Hematopoietic multipotent progenitor cell treated with erythropoietin and hydrocortisone succinate and interleukin-3 and kit ligand, for 17 days (in vitro differentiated cells): ENCODE measurements around the gene CCDC142.
"Not testable (repeated sequence)": the region's sequence is repeated elsewhere in the genome, so short reads cannot be mapped to it uniquely, and the experiment has no call there.

Experiments
- DNase-seq: peaks from one replicate; pipeline ENCODE4 v3.0.0-alpha.2; 2015; ENCODE audit warnings: low spot score

Gene CCDC142

DNA sequence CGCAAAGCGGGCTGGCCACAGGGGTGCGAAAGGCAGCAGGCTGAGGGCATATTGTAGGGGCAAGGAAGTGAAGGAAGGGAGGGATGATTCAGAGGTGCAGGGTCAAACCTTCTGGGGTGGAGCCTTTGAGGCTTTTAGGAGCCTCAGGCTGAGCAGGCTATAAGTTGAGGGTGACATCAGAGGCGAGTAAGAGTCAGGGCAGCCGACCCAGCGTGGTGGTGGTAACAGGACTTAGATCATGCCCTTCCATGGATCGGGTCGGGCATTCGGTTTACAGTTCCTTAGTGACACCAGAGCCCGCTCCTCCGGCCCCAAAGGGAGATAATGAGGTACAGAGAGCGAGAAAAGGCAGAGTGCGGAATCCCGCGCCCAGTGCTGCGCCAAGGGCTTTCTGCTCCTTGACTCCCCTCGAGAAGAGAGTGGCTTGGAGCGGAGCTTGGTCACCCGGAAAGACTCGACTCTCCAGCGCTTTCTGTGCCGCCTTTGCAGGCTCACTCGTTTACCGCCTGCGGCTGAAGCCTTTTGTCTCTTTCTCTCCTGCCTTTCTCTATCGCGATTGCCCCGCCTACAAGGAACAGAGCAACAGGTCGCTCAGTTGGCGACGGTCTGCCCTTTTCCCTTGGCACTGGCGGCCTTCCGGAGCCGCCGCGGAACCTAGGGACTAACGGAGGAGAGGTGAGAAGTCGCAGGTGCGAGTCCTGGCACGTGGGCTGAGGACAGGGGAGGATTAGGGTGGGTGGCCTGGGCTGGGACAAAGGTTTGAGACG lies 15.9 kb upstream of the CCDC142 start:
- DNase-seq = no peak

DNA sequence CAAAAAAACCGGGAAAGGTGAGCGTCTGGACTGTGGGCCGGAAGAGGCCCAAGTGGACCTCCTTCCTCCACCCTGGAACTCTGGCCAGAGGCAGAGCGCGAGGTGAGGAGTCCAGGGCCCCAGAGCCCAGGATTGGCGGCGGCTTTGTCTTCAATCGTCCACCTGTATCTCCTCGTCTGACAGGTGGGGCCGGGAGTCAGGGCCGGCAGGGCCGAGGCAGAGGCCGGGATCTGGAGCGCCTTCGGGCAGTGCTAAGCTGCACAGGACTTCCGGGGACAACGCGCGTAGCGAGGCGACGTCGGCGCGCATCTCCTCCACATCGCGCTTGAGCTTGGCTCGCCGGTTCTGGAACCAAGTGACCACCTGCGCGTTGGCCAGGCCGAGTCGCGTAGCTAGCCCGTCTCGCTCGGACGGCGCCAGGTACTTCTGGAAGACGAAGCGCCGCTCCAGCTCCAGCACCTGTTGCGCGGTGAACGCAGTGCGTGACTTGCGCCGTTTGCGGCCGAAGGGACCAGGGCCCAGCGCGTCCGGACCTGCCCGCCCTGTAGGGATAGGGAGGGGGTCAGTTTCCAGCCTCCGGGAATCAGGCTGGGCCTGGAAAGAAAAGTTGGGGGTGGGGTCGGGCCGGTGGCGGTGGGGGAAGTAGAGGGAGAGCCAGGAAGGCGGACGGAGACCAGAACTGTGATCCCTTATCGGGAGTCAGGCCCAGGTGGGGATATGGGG lies 15.1 kb upstream of the CCDC142 start:
- no peak for DNase-seq

DNA sequence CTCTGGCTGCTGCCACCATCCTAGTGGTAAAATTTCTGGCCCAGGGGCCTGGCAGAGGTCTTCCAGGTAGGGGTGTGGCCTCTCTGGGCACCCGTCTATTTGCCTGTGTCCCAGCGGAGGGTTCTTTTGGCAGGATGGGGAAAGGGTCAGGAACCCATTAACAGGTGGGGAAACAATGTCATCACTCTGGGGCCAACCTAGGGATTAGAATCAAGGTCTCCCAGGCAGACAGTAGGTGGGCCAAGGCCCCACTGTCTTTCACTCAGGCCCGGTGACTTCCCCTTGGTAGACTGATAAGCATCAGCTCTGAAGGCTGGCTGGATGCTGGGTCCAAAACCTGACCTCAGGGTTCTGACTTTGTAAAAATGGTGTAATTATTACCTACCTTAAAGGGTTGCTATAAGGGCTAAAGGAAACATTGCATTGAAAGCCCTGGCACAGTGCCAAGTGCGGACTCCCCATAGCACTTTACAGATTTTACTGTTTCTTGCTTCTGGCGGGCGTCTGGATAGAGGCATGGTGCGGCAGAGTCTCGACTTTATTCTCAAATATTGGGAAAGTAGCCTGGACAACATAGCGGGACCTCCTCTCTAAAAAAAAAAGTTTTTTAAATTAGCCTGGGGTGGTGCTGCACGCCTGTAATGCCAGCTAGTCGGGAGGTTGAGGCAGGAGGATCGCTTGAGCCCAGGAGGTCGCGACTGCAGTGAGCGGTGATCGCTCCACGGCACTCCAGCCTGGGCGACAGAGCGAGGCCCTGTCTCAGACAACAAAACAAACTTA lies 14.4 kb upstream of the CCDC142 start:
- no peak for DNase-seq

DNA sequence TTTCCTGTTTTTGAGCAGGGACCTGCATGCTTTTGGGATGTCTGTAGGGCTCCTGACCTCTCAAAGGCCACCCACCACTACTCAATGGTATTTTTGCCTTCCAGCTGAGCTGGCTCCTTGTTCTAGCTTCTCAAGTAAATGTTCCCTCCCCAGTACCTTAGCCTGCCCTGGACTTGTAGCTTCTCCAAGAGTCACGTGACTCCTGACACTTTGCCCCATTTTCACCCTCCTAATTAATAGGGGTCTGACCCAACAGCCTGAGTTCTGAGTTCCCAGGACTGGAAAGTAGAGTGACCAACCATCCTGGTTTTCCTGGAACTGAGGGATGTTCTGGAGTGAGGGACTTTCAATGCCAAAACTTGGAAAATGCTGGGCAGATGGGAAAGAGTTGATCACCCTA lies 12.6 kb upstream of the CCDC142 start:
- DNase-seq = no peak

DNA sequence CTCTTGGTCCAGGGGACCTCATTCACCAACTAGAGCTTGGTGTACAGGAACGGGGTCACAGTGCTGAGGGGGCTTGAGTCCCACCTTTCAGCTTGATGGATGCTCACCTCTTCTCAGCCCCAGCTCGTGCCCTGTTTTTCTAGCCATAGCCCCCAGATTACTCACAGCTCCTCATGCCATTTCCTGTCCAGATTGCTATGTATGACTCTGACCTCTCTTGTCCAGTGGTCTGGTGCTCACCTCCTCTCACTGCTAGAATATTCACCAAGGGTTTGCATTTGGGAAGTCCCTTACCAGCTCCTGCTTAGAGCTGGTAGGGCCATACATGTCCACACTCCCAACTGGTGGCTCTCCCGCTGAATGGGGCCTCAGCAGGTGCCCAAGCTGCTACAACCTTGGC lies 10.7 kb upstream of the CCDC142 start:
- DNase-seq = no peak

DNA sequence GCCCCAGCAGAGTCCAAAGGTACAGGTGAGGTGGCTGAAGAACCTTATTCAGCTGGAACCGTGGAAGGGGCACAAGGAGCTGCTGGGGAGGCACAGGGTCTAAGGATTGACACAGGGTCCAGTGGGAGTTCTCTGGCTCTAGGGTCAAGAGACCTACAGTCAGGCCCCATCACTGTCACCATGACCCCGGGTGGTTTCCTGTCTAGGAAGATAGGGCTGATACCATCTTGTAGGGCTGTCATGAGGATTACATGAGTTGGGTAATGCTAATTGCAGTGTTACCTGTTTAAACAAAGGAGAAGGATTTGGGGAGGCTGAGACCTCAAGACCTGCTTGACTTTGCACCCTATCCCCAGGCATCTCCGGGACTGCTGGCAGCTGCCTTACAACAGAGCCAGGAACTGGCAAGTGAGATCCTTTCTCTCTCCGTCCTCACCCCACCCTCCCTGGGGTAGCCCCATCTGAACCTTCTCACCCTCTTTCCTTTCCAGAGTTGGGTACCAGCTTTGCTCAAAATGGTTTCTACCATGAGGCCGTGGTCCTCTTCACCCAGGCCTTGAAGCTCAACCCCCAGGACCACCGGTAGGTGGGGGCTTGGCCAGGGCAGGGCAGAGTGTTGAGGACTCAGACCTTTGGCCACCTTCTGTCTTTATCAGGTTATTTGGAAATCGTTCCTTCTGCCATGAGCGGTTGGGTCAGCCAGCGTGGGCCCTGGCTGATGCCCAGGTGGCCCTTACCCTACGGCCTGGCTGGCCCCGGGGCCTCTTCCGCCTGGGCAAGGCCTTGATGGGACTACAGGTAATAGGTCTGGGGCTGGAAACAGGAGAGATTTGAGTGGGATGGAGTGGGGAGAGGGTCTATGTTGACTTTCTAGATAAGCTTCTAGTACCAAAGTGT lies 9.1 kb upstream of the CCDC142 start:
- no peak for DNase-seq

DNA sequence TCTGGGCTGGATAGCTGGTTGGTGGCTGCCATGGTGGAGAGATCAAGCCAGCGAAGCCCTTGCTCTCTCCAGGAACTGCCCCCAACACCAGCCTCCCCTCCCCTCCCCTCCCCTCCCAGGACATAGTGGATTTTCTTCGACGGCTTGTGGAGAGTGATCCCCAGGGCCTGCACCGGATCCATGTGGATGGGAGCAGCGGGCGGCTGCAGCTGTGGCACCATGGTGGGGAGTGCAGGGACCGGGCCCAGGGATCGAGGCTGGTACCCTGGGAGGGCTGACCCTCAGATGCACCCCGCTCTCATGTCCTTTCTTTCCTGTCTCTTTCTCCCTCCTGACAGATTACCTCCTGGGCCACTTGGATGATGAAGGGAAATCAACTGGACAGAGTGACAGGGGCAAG lies 7.1 kb upstream of the CCDC142 start:
- no peak for DNase-seq

DNA sequence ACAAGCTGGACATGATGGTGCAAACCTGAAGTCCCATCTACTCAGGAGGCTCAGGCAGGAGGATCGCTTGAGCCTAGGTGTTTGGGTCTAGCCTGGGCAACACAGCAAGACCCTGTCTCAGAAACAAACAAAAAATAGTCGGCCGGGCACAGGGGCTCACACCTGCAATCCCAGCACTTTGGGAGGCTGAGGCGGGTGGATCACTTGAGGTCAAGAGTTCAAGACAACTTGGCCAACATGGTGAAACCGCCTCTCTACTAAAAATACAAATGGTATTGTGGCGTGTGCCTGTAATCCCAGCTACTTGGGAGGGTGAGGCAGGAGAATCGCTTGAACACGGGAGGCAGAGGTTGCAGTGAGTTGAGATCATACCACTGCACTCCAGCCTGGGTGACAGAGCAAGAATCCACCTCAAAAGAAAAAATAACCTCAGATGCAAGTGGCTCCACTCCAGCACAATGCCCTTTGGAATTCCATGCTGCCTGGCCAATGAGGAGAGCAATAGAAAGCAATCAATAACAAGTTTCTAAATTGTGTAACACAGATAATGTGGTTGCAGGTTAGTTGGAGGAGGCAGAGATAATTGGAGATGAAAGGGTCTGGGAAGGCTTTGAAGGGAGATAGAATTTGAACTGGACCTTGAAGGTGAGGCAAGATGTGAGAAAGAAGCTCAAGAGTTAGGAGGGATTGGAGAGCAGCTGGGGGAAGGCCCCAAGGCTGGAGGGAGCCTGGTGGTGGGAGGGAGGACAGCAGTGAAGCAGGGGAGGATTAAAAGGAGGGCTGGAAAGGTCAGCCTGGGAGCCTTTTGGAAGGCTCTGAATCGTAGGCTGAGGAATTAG lies 6.1 kb upstream of the CCDC142 start:
- no peak for DNase-seq

DNA sequence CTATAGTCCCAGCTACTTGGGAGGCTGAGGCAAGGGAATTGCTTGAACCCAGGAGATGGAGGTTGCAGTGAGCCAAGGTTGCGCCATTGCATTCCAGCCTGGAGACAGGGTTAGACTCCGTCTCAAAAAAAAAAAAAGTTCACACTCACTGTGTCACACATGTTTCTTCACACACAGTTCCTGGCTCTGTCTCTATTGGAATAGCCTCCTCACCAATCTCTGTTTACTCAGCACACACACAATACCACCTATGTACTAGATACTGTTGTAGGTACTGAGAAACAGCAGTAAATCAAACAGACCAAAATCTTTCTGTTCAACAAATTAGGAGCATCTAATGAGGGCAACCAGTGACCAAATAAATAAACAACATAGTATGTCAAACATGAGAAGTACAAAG lies 3.3 kb upstream of the CCDC142 start:
- DNase-seq = no peak

DNA sequence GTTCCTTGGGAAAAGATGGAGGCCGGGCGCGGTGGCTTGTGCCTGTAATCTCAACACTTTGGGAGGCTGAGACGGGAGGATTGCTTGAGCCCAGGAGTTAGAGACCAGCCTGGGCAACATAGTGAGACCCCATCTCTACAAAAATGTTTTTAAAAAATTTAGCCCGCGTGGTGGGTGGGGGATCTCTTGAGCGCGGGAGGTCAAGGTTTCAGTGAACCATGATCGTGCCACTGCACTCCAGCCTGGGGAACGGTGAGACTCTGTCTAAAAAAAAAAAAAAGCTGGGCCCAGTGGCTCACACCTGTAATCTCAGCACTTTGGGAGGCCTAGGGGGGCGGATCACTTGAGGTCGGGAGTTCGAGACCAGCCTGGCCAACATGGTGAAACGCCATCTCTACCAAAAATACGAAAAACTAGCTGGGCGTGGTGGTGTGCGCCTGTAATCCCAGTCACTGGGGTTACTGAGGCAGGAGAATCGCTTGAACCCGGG lies 922 bp upstream of the CCDC142 start:
- not testable (repeated sequence) for DNase-seq

DNA sequence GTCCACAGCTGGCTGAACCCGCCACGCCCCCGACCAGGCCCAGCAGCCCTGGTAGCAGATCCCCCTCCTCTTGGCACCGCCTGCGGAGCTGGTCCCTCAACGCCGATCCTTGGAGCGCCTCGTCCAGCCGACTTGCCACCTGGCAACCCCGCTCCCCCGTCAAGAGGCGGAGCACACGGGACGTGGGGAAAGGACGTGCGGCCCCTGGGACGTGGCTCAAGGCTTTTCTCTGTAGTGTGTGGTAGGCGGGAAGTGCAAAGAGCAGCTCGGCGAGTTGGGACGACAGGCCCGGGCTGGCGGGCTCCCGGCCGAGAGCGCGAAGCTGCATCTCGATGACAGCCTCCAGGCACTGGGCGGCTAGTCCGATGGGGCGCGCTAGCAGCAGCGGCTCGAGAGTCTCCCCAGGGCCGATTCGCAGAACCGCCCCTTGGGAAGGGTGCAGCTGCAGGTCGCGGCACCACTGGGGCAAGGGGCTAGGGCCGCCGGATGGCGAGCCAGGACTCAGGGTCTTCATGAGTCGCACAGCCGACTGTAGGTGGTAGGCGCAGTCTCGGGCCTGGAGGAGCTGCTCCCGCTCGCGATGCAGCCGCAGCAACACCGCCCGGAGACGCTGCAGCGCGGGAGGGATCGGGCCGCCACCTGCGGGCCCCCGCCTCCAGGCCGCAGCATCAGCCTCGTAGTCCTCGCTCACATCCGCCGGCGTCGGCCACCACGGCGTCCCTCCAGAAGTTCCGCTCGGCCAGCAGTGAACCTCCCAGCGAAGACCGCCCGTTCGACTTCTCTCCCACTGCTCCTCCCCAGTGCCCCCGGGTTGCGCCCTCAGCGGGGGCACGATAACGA lies 617 bp downstream of the CCDC142 start:
- DNase-seq = no peak

DNA sequence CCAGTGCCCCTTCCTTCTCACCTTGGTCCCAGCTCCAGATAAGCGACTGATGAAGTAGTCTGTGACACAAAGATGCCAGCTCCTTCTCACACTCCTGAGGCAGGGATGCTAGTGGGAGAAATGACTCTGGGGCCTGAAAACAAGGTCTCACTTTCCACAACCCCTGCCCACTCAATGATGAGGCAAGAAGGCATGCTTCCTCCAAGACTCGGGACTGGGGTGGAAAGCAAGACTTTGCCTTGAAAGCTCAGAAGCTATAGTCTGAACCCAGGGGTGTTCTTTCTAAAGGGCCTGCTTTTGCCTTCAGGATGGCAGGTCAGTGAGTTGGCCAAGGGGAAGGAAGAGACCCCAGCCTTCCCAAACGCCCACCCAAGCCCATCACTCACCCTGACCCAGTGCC lies 1.4 kb downstream of the CCDC142 start:
- no peak for DNase-seq

DNA sequence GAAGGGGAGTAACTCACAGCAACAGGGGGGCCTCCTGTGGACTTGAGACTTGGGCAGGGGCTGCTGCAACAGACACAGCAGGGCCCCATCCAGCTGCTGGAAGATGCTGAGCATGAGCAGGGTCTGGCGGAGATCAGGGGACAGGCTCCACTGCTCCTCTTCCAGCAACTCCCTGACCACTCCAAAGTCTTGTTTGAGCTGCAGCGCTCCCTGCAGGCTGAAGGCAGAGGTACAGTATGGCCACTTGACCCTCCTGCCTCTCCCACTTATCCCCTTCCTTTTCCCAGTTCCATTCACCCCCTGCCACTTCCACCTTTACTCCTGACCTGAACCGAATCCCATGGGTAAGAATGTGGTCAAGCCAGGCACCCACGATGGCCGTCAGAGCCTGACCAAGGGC lies 7.9 kb downstream of the CCDC142 start:
- no peak for DNase-seq

DNA sequence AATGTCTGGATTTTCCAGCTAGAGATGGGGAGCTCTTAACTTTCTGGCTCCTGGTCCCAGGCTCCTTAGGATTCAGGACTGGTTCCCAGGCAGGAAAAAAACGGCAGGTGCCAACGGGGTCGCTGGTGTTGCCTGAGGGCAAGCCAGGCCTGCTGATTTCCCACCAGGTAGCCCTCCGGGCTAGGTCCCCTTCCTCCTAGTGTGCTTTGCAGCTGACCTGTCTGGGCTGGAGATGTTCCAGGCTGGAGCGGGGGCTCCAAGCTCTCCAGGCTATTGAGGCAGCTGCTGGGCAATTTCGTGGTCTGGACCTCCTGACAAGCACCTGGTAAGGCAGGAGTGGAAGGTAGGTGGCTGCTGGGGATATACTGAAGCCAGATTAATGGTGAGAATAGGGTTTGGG lies 8.3 kb downstream of the CCDC142 start:
- no peak for DNase-seq

DNA sequence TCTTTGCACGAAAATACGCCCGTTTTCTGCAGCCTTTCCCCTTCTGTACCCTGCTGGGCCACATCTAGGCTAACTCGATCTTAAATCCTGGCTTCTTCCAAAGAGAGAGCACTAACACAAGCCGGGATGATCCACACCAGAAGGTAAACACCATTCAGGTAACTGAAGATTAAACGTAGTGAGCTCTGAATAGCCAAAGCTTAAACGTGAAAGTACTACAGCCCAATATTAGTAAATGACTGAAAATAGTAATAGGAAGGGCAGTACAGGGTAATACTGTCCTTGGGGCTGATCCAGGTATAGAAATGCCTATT lies 9.9 kb downstream of the CCDC142 start:
- DNase-seq = no peak

DNA sequence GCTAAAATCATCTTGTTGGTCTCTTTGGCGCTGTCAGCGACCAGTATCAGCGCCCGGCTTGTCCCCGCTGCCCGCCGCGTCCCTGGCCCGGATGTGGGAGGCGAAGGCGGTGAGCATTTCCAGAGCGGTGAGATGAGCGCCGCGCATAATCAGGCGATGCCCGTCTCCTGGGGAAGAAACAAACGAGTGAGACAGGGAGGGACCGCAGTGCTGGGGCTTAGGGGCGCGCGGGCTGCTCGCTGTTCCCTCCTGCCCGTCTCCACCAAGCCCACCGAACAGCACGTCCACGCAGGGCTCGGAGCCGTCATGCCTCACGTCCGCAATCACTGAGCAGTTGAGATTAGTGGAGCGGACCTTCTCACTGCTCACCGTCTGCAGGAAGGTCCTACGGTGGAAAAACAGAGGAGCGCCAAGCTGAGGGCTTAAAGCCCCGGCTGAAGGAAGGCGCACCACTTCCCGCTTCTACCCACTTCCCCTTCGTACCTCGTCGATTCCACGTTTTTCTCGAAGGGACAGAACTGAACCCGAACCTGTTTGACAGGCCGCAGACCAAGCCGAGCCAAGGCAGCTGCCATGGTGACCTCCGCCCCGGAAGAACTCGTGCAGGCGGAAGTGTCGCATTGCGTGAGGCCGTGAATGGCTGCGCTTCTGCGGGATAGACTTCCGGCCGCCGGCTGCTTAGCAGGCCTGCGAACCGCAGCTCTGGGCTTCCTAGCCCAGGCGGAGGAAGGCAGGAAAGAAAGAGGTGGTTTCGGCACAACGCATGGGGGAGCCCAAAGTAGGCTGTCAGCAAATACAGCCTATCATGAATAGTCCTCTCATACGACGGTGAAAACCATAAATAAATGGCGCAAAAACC lies 10.5 kb downstream of the CCDC142 start, which contains the start of gene MRPL53:
Gene MRPL53 (minus strand): TSS at position 595 of the 859 bp plus-strand sequence. CDS start 20 bp downstream, at position 575.
- peak; percentile 96 for DNase-seq

DNA sequence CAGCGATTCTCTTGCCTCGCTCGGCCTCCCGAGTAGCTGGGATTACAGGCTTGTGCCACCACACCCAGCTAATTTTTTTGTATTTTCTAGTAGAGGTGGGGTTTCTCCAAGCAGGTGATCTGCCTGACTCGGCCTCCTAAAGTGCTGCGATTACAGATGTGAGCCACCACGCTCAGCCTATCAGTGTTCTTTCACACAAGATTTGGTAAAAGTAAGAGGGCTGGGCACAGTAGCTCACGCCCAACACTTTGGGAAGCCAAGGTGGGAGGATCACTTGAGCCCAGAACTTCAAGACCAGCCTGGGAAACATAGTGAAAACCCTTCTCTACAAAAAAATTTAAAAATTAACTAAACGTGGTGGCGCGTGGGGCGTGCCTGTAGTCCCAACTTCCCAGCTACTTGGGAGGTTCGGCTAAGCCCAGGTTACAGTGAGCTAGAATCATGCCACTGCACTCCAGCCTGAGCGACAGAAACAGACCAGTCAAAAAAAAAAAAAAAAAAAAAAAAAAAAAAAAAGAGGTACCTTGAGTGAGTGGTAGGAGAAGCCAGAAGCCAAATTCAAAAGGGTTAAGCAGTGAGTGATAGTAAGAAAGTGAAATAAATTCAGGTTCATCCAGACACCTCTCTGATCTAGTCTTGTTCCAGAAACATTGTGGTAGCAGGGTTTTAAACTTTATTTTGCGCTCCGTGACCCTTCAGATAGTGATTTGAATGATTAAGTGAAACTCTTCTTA lies 11.3 kb downstream of the CCDC142 start:
- no peak for DNase-seq

DNA sequence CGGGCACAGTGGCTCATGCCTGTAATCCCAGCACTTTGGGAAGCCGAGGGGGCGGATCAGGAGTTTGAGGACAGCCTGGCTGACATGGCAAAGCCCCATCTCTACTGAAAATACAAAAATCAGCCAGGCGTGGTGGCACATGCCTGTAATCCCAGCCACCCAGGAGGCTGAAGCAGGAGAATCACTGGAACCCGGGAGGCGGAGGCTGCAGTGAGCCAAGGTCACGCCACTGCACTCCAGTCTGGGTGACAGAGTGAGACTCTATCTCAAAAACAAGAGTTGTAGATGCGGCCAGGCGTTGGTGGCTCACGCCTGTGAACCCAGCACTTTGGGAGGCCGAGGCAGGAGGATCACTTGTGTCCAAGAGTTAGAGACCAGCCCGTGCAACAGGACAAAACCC lies 12.1 kb downstream of the CCDC142 start:
- DNase-seq = not testable (repeated sequence)
